NCI-H2029 treated with DMSO at 0.1 percent for 48 hours (cell line): ENCODE results near the gene AGAP1.

ENCODE experiments used
- DNase-seq: peaks from one replicate; lab custom pipeline; 2025; lab: John Stamatoyannopoulos, UW

AGAP1 gene

GRCh38 chr2:235493775-235494715, at the start of gene AGAP1:
Gene AGAP1 (plus strand): TSS chr2:235494043.
- peak; percentile 29 for DNase-seq

- DNase-seq, result no peak
These were observed 49.7 kb upstream of the AGAP1 start for GRCh38 chr2:235444101-235444597.

GRCh38 chr2:235445116-235445515, 48.7 kb upstream of the AGAP1 start:
- DNase-seq, result no peak

DNA sequence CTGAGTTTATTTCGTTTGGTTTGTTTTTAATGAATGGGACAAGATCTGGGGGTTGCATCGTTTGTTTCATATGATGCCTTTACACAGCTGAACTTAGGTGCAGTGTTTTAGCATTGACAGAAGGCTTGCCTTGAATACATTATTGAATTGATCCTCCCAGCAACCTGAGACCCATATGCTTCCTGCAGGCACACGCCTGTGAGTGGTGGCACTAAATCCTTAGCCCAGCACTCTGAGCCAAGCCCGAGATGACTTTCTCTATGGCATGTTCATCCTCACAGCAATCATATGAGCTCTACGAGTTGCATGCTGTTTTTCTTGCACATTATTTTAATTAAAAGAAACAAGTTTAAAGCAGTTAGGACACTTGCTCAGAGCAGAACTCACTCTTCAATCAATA, 47.8 kb upstream of the AGAP1 start:
- DNase-seq, result no peak

DNA sequence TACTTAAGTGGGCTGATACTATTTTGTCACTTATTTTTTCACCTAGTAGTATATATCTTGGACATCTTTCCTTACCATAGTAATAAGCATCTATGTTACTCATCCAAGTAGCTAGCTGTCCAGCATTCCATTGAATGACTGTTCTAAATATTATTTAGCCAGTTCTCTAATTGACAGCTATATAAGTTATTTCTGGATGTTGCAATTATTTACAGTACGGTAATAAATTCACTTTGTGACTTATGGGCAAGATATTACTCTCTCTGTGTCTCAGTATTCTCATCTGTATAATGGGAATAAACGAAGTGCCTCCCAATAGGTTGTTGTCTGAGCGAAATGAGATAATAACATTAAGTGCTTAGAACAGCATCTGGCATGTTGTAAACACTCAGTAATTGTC, 46.6 kb upstream of the AGAP1 start:
- DNase-seq, result no peak

- DNase-seq, result no peak
These were observed 44.3 kb upstream of the AGAP1 start for GRCh38 chr2:235449568-235449967.

DNA sequence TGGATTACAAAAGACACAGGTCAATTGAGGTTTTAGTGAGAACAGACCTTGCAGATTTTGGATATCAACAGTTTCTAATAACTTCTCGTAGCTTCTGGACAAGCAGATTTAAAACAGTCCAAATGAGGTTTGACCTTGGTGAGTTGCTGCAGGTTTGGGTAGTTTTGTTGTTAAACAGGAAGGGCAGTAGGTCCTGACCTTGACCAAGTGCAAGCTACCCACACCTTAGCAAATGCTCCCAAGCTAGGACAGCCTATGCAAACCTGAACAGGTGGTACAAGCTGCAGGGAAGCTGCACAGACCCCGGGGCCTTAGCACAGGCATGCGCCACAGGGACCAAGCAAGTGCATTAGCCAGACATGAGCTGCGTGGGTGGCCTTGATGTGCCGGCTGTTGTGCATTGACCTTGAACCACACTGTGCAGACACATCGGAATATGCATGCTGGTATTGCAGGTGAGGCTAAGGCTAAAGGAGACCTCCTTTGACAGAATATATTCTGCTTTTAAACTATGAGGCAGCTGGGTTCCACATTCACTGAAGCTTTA, 40.2 kb upstream of the AGAP1 start:
- DNase-seq, result no peak

DNA sequence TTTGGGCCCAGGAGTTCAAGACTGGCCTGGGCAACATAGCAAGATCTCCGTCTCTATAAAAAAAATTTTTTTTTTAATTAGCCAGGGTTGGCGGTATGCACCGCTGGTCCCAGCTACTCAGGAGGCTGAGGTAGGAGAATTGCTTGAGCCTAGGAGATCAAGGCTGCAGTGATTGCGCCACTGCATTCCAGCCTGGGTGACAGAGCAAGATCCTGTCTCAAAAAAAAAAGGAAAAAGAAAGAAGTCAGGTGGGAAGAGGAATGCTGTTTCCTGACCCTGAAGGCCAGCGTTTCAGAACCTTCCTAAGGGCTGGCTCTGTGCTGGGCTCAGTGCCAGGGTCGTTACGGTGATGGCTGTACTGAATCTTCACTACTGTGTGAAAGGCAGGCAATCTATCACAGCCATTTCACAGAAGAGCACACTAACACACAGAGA, 35.0 kb upstream of the AGAP1 start:
- peak; percentile 48 for DNase-seq

- no peak for DNase-seq
These were observed 33.2 kb upstream of the AGAP1 start for GRCh38 chr2:235460548-235461047.

DNA sequence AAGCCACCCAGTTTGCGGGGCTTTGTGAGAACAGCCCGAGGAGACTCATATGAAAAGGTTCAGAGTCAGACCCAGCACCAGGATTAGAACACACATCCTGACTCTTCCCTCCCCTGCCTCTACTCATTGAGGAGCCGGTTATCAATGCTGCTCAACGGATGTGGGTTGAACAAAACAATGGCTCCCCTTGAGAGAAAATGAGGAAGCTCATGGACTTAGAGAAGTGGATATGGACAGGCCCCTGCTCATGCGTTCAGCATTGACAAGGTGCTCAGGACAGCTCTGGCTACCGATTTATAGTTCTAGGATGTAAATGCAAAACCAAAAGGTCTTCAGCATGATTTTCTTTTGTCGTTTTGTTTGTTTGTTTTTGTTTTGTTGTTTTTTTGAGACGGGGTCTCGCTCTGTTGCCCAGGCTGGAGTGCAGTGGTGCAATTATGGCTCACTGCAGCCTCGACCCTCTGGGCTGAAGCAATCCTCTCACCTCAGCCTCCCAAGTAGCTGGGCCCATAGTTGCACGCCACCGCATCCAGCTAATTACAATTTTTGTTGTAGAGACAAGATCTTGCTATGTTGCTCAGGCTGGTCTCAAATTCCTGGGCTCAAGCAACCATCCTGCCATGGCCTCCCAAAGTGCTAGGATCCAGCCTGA, 32.0 kb upstream of the AGAP1 start:
- DNase-seq, result no peak

GRCh38 chr2:235462415-235462790, 31.4 kb upstream of the AGAP1 start:
- DNase-seq, result no peak

- no peak for DNase-seq
These were observed 29.9 kb upstream of the AGAP1 start for GRCh38 chr2:235463893-235464292.

- DNase-seq, result no peak
These were observed 26.3 kb upstream of the AGAP1 start for GRCh38 chr2:235467588-235467987.

DNA sequence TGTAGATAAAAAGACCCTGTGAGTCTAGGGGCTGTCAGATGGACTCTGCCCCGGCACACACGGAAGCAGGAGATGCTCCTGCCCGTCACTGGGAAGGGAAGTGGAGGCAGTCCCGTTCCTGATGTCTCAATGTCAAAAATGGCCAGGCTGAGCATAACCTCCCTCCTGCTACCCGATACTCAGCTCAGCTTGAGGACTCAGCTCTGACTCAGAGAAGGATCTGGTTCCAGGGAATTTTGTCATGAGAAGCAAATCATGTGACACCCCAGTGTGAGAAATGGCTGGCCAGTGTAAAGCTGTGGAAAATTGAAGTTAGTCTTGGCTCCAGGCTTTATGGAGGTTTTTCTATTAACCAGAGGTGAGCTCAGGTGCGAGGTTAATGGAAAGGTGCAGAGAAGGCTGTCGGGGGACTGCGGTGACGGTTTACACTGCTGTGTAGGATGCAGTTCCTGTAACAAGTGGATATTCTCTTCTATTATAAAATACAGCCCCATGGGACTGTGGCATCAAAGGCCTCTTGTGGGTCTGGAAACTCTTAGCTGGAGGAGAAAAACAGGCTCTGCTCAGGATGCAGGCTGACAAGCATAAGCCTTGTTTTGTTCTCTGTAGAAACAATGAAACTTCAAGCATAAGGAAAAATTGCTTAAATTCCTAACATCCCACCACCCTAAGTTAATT, 24.7 kb upstream of the AGAP1 start:
- DNase-seq, result peak; percentile 10

- no peak for DNase-seq
These were observed 22.6 kb upstream of the AGAP1 start for GRCh38 chr2:235471186-235471747.

DNA sequence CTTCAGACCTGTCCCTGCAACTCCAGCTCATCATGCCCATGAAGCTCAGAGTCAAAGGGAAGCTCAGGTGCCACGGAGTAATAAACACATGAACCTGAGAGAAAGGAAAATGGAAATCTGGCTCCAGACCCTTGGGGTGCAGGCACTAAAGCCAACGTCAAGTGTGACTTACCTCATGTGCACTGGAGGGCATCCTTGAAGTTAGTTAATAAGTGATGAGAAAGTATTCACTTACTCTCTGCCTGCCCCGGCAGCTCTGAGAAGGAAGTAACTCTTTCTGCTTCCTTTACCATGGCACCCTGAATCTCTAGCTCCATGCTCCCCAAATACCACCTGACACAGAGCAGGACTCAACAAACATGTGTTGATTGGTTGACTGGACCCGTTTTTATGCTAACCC, 21.4 kb upstream of the AGAP1 start:
- DNase-seq, result no peak

- no peak for DNase-seq
These were observed 15.2 kb upstream of the AGAP1 start for GRCh38 chr2:235478609-235479008.

- no peak for DNase-seq
These were observed 14.2 kb upstream of the AGAP1 start for GRCh38 chr2:235479604-235480003.

DNA sequence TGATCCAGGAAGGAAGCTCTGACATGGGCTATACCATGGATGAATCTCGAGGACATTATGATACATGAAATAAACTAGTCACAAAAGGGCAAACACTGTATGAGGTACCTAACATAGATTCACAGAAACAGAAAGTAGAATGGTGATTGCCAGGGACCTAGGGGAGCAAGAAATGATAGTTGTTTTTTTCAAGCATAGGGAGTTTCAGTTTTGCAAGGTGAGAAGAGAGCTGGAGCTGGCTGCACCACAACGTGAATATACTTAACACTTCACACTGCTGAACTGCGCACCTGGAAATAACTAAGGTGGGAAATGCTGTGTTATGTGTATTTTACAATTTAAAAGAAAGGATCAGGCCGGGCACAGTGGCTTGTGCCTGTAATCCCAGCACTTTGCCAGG, 13.2 kb upstream of the AGAP1 start:
- no peak for DNase-seq

GRCh38 chr2:235483313-235483712, 10.5 kb upstream of the AGAP1 start:
- DNase-seq, result no peak

GRCh38 chr2:235485362-235485761, 8.5 kb upstream of the AGAP1 start:
- DNase-seq, result no peak

GRCh38 chr2:235486729-235487128, 7.1 kb upstream of the AGAP1 start:
- no peak for DNase-seq
